SK-N-SH treated with all-trans-retinoic acid at 6 μM for 48 hours (cell line): ENCODE measurements around the gene OTX1.

Experiments used
- ATAC-seq: fragments of 200-7000 bp; cut with Tn5 transposase; 3 replicates; pipeline ENCODE4 v1.9.1; 2020; ENCODE audit warnings: mild to moderate bottlenecking, moderate library complexity
- ARNTL ChIP-seq: fragments of 450-650 bp; formaldehyde crosslinking; IDR thresholded peaks from 2 replicates; pipeline ENCODE4 v1.5.0; 2020; ENCODE audit warnings: low read depth, mild to moderate bottlenecking, moderate library complexity, borderline replicate concordance
- BACH2 ChIP-seq: fragments of 250-450 bp; sonication (Bioruptor Pico); IDR thresholded peaks from 2 replicates; pipeline ENCODE4 v1.9.0; 2021; ENCODE audit warnings: mild to moderate bottlenecking, borderline replicate concordance
- CSDC2 ChIP-seq: fragments of 250-450 bp; sonication (Bioruptor Pico); IDR thresholded peaks from 2 replicates; pipeline ENCODE4 v1.5.0; 2020; ENCODE audit warnings: mild to moderate bottlenecking, moderate library complexity
- ESRRG ChIP-seq: fragments of 250-450 bp; sonication (Bioruptor Pico); IDR thresholded peaks from 2 replicates; pipeline ENCODE4 v1.6.1; 2021; ENCODE audit warnings: mild to moderate bottlenecking
- ISL1 ChIP-seq: fragments of 250-450 bp; sonication (Bioruptor Pico); IDR thresholded peaks from 2 replicates; pipeline ENCODE4 v2.1.2; 2022; ENCODE audit warnings: mild to moderate bottlenecking, moderate library complexity
- OSR1 ChIP-seq: fragments of 250-450 bp; sonication (Bioruptor Pico); IDR thresholded peaks from 2 replicates; pipeline ENCODE4 v1.8.0; 2022; ENCODE audit warnings: moderate library complexity, mild to moderate bottlenecking, inconsistent platforms
- PPARA ChIP-seq: fragments of 250-450 bp; sonication (Bioruptor Pico); IDR thresholded peaks from 2 replicates; pipeline ENCODE4 v1.5.0; 2020; ENCODE audit warnings: mild to moderate bottlenecking, borderline replicate concordance
- RARB ChIP-seq: fragments of 250-450 bp; sonication (Bioruptor Pico); IDR thresholded peaks from 2 replicates; pipeline ENCODE4 v1.8.0; 2021; ENCODE audit warnings: mild to moderate bottlenecking, moderate library complexity
- TOX ChIP-seq: fragments of 250-450 bp; sonication (Bioruptor Pico); IDR thresholded peaks from 2 replicates; pipeline ENCODE4 v1.8.0; 2021; ENCODE audit warnings: mild to moderate bottlenecking, moderate library complexity, borderline replicate concordance
- ZC3H10 ChIP-seq: fragments of 250-450 bp; sonication (Bioruptor Pico); IDR thresholded peaks from 2 replicates; pipeline ENCODE4 v1.5.1; 2021; ENCODE audit warnings: mild to moderate bottlenecking, moderate library complexity
- ZFP3 ChIP-seq: fragments of 250-450 bp; sonication (Bioruptor Pico); IDR thresholded peaks from 2 replicates; pipeline ENCODE4 v1.5.0; 2020; ENCODE audit warnings: mild to moderate bottlenecking, moderate library complexity
- ZFP30 ChIP-seq: fragments of 450-650 bp; formaldehyde crosslinking; IDR thresholded peaks from 2 replicates; pipeline ENCODE4 v1.5.0; 2022; ENCODE audit warnings: mild to moderate bottlenecking, moderate library complexity
- ZNF70 ChIP-seq: fragments of 450-650 bp; formaldehyde crosslinking; IDR thresholded peaks from 2 replicates; pipeline ENCODE4 v1.5.0; 2020; ENCODE audit warnings: mild to moderate bottlenecking, moderate library complexity
- TF ChIP-seq, protein P1 (sequence below): fragments of 250-450 bp; sonication (Bioruptor Pico); IDR thresholded peaks from 2 replicates; pipeline ENCODE4 v1.5.1; 2020; ENCODE audit warnings: low read depth, mild to moderate bottlenecking, moderate library complexity
- TF ChIP-seq, protein P2 (sequence below): fragments of 250-450 bp; sonication (Bioruptor Pico); IDR thresholded peaks from 2 replicates; pipeline ENCODE4 v1.5.1; 2021; ENCODE audit warnings: mild to moderate bottlenecking, moderate library complexity
- TF ChIP-seq, protein P3 (sequence below): fragments of 250-450 bp; sonication (Bioruptor Pico); IDR thresholded peaks from 2 replicates; pipeline ENCODE4 v1.8.0; 2020; ENCODE audit warnings: mild to moderate bottlenecking, moderate library complexity, borderline replicate concordance
- TF ChIP-seq, protein P4 (sequence below): fragments of 250-450 bp; sonication (Bioruptor Pico); IDR thresholded peaks from 2 replicates; pipeline ENCODE4 v1.5.0; 2020; ENCODE audit warnings: mild to moderate bottlenecking, moderate library complexity

Gene OTX1

DNA sequence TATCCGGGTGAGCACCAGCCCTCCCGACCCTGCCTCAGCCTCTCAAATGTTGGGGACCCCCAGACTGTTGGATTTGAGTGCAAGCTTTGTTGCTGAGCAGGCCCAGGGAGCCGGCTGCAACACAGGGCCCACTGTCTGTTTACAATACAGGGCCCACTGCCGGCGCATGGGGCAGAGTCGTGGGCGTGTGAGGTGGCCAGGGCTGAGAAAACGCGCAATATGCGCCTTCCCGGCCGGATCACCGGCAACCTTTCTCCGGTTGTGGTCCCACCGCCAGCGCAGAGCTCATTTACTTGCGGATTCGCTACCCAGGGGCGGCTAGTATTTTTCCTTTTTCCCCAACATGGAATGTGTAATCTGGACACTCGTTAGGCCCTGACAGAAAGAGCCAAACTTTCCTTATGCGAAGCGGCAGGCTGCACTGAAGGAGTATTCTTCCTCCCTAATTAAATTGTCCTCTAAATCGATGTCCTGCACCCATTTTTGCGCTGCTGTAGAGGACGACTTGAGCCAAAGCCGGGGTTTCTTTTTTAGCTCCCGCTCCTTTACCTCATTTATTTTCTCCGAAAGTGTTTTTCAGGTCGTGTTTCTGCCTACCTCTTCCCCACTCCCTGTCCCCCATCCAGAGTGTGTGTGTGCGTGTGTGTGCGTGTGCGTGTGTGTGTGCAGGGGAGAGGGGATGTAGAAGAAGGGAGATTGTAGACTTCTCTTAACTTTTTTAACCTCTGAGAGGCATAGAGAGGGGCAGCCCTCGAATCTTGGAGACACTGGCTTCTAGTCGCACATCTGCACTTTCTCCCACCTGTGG, 2.7 kb downstream of the OTX1 start (continued):
- no peak for TF ChIP-seq ISL1 (CRISPR knock-in tag)
- TF ChIP-seq, protein P1, sequence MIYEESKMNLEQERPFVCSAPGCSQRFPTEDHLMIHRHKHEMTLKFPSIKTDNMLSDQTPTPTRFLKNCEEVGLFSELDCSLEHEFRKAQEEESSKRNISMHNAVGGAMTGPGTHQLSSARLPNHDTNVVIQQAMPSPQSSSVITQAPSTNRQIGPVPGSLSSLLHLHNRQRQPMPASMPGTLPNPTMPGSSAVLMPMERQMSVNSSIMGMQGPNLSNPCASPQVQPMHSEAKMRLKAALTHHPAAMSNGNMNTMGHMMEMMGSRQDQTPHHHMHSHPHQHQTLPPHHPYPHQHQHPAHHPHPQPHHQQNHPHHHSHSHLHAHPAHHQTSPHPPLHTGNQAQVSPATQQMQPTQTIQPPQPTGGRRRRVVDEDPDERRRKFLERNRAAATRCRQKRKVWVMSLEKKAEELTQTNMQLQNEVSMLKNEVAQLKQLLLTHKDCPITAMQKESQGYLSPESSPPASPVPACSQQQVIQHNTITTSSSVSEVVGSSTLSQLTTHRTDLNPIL, result no peak

DNA sequence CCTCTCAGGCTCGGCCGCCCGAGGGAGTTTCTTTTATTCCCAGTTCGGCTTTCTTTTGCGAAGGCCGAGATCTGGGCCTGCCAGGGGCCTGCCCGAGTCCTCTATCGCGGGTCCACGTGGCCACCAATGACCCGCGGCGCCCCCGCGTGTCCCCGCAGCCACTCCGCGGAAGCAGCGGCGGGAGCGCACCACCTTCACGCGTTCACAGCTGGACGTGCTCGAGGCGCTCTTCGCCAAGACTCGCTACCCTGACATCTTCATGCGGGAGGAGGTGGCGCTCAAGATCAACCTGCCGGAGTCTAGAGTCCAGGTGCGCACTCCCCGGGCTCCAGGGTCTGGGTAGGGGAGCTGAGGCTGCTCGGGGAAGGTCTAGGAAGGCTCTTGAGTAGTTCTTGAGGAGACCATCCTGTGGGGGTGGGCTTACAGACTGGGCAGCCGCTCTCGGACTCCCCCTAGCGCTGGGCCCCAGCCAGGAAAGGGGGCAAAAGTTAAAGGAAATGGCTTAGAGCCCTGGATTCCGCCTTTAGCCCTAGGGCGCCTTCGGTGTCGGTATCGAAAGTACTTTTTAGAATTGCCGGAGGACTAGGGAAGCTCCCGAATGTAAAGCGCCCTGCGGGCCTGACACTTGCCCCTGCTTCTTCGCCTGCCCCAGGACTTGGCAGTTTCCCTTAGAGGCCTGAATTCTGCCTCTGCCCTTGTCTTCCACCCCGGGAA, 3.4 kb downstream of the OTX1 start:
- no peak for ATAC-seq
- no peak for TF ChIP-seq CSDC2
- no peak for TF ChIP-seq ESRRG (CRISPR knock-in tag)
- TF ChIP-seq, protein P2, sequence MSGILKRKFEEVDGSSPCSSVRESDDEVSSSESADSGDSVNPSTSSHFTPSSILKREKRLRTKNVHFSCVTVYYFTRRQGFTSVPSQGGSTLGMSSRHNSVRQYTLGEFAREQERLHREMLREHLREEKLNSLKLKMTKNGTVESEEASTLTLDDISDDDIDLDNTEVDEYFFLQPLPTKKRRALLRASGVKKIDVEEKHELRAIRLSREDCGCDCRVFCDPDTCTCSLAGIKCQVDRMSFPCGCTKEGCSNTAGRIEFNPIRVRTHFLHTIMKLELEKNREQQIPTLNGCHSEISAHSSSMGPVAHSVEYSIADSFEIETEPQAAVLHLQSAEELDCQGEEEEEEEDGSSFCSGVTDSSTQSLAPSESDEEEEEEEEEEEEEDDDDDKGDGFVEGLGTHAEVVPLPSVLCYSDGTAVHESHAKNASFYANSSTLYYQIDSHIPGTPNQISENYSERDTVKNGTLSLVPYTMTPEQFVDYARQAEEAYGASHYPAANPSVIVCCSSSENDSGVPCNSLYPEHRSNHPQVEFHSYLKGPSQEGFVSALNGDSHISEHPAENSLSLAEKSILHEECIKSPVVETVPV, result no peak
- TF ChIP-seq, protein P3, sequence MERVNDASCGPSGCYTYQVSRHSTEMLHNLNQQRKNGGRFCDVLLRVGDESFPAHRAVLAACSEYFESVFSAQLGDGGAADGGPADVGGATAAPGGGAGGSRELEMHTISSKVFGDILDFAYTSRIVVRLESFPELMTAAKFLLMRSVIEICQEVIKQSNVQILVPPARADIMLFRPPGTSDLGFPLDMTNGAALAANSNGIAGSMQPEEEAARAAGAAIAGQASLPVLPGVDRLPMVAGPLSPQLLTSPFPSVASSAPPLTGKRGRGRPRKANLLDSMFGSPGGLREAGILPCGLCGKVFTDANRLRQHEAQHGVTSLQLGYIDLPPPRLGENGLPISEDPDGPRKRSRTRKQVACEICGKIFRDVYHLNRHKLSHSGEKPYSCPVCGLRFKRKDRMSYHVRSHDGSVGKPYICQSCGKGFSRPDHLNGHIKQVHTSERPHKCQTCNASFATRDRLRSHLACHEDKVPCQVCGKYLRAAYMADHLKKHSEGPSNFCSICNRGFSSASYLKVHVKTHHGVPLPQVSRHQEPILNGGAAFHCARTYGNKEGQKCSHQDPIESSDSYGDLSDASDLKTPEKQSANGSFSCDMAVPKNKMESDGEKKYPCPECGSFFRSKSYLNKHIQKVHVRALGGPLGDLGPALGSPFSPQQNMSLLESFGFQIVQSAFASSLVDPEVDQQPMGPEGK (CRISPR knock-in tag), result no peak
- TF ChIP-seq PPARA (CRISPR knock-in tag), result no peak

DNA sequence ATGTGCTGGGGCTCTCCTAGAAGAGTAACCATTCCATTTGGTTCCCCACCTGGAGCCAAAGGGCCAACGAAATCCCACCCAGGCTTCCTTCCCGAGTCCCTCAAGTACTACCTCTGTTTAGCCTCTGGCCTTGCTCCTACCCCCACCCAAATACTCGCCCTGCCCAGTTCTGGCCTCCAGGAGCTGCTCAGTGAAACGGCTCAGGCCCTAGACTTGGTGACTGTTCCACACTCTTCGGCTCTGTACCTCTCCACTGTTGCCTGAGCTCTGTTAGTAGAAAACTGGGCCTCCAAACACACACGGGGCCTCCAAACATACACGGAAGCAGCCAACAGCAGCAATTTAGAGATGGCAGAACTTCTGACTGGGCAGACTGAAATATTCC, 4.2 kb downstream of the OTX1 start:
- no peak for ATAC-seq
- TF ChIP-seq TOX (no peak), ESRRG (CRISPR knock-in tag) (no peak), ZC3H10 (CRISPR knock-in tag) (no peak), PPARA (CRISPR knock-in tag) (no peak), ZFP30 (CRISPR knock-in tag) (no peak), ISL1 (CRISPR knock-in tag) (no peak), BACH2 (no peak), ARNTL (CRISPR knock-in tag) (no peak), RARB (CRISPR knock-in tag) (no peak), OSR1 (CRISPR knock-in tag) (no peak), ZFP3 (CRISPR knock-in tag) (no peak), ZNF70 (no peak)
- TF ChIP-seq, protein P4, sequence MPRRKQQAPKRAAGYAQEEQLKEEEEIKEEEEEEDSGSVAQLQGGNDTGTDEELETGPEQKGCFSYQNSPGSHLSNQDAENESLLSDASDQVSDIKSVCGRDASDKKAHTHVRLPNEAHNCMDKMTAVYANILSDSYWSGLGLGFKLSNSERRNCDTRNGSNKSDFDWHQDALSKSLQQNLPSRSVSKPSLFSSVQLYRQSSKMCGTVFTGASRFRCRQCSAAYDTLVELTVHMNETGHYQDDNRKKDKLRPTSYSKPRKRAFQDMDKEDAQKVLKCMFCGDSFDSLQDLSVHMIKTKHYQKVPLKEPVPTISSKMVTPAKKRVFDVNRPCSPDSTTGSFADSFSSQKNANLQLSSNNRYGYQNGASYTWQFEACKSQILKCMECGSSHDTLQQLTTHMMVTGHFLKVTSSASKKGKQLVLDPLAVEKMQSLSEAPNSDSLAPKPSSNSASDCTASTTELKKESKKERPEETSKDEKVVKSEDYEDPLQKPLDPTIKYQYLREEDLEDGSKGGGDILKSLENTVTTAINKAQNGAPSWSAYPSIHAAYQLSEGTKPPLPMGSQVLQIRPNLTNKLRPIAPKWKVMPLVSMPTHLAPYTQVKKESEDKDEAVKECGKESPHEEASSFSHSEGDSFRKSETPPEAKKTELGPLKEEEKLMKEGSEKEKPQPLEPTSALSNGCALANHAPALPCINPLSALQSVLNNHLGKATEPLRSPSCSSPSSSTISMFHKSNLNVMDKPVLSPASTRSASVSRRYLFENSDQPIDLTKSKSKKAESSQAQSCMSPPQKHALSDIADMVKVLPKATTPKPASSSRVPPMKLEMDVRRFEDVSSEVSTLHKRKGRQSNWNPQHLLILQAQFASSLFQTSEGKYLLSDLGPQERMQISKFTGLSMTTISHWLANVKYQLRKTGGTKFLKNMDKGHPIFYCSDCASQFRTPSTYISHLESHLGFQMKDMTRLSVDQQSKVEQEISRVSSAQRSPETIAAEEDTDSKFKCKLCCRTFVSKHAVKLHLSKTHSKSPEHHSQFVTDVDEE, result no peak
- TF ChIP-seq, protein P2, result no peak
